Renal pelvis (tissue), 4 donors: Measurements from ENCODE around the gene ELFN2. TPM values are rescaled to one million over a fixed set of nuclear protein-coding genes. Genes with fewer than 3 reads are reported as not detected.

Source experiments
- DNase-seq: peaks from one replicate; pipeline ENCODE4 v3.0.0-alpha.2; 2013
- polyA plus RNA-seq, 3 donors: library from polyadenylated mRNA; unstranded; fragments of 120-200 nt; gene quantifications; one replicate each; pipeline ENCODE4 v1.2.1, GENCODE V29; 2013; ENCODE audit not compliant: insufficient read length in 3 of 3

The ELFN2 gene
- polyA plus RNA-seq, 3 donors: 1.5 to 2.7 (median 1.6) TPM

- DNase-seq: no peak
These were observed 70.4 kb downstream of the ELFN2 start for GRCh38 chr22:37356922-37357321.

GRCh38 chr22:37355174-37355573 is 72.1 kb downstream of the ELFN2 start:
- no peak for DNase-seq

DNA sequence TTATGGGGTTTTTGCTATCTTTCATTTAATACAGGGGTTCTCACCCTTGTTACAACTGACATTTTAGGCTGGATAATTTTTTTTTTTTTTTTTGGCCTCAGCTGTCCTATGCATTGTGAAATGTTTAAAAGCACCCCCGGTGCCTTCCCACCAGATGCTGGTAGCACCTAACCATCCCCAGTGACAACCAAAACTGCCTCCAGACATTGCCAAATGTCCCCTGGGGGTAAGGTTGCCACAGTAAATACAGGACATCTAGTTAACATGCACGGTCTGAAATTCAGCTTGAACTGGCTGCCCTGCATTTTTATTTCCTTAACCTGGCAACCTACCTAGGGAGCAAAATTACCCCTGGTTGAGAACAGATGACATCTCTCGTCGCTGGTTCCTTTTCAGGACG is 72.6 kb downstream of the ELFN2 start:
- no peak for DNase-seq

DNA sequence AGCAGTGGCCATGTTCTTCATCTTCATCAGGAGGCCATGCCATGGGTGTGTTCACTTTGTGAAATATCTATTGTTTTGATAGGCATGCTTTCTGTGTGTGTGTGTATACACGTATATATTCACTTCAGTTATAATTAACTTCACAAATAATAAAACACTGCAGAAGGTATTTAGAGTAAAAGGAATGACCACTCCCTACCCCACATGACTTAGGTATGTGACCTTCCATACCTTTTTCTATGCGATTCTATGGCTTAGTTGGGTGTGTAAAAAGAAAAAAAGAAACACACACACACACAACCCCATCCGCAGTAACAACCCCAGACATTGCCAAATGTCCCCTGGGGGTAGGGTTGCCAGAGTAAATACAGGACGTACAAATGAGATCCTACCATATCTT is 73.0 kb downstream of the ELFN2 start:
- no peak for DNase-seq

GRCh38 chr22:37353839-37354238 is 73.4 kb downstream of the ELFN2 start:
- no peak for DNase-seq

GRCh38 chr22:37352481-37352880 is 74.8 kb downstream of the ELFN2 start:
- DNase-seq: no peak

- no peak for DNase-seq
These were observed 76.0 kb downstream of the ELFN2 start for GRCh38 chr22:37351232-37351631.

DNA sequence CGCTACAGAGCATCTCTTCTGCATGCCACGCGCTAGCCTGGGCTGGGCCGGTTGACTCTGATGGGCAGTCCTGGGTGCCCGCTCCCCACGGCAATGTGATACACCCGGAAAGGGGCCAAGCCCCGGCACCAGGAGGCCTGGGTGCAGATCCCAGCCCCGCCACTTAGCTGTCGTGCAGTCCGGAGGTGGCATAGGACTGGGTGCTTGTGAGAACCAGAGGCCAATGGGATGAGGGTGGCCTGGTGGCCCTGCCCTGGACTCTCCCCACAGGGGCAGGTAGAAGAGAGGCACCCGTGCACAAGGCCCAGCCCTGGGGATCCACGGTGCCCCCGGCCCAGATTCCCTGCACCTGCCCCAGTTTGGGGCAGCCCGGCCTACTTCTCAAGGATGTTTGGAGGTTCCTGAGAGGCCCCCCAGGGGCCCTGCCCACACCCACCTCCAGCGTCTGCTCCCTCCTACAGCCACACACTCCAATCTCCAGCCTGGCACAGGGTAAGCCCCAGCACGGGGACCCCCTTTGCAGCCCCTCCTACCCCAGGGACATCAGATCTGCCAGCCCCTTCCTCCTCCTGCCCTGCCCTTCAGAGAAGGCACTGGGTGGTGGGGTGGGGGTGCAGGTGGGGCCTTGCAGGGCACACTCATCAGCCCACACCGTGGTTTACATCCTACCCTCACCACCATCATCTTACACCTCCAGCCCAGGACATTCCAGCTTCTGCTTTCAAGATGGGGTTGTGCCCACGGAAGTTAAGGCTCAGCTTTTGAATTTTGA is 78.0 kb downstream of the ELFN2 start:
- no peak for DNase-seq

GRCh38 chr22:37346505-37346895 is 80.8 kb downstream of the ELFN2 start:
- DNase-seq: no peak

GRCh38 chr22:37345863-37346504 is 81.3 kb downstream of the ELFN2 start:
- no peak for DNase-seq

GRCh38 chr22:37344735-37345449 is 82.4 kb downstream of the ELFN2 start:
- no peak for DNase-seq

DNA sequence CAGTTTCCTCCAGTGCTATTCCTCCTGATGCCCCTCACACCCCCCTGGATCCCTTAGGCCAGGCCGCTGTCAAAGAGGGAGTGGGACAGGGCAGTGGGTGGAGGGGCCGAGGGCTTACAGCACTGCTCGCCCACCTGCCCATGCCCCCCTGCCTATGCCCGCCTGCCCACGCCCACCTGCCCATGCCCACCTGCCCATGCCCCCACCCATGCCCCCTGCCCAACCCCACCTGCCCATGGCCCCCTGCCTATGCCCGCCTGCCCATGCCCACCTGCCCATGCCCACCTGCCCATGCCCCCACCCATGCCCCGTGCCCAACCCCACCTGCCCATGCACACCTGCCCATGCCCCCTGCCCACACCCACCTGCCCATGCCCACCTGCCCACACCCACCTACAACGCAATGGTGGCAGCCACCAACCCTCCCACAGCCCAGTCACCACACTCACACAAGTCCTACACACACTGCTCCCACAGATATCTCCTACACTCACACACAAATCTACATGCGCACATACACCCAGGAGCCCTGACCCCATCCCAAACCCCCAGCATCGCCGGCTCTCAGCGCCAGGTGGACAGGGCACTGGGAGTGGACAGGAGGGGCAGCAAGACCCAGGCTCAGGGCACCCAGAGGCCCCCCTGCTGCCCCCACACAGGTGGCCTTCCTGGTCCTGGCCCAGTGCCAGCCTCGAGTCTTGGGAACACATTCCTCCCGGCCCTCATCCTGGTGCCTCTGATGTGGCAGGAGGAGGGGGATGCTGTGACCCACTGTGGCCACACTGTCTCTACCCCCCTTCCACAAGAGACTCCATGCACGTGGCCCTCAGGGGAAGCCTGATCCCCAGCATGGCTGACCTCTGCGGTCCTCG is 83.2 kb downstream of the ELFN2 start:
- DNase-seq: no peak

DNA sequence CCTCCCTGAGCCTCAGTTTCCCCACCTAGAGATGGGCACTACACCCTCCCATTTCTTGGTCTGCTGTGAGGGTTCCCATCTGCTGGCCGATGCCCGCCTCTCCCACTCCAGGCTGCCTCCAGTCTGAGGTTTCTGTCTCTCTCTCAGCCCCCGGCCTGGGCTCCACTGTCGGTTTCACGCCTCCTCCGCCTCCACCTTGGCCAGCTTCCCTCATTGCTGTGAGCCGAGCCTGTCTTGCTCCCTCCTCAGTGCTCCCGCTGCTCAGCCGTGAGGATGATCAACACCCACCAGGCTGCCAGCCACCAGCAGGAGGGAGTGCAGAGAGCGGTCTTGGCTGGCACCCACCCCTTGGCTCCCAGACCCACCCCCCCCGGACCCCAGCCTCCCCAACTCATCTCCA is 83.9 kb downstream of the ELFN2 start:
- DNase-seq: no peak

DNA sequence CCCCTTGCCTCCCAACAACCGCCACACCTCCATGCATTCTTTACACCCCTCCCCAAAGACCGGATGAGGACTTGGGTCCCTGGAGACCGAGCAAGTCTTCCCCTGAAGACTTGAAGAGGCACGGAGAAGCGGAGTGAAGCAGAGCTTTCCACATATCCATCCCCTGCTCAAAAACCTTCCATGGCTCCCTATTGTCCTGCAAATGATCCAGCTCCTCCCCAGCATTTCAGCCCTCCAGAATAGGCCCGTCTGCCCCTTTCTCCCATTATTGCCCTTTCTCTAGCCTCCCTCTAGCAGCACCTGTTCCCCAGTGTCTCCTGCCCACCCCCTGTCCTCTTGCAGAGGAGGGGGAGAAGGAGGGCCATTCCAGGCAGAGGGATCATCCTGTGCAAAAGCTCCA is 85.2 kb downstream of the ELFN2 start:
- DNase-seq: no peak

DNA sequence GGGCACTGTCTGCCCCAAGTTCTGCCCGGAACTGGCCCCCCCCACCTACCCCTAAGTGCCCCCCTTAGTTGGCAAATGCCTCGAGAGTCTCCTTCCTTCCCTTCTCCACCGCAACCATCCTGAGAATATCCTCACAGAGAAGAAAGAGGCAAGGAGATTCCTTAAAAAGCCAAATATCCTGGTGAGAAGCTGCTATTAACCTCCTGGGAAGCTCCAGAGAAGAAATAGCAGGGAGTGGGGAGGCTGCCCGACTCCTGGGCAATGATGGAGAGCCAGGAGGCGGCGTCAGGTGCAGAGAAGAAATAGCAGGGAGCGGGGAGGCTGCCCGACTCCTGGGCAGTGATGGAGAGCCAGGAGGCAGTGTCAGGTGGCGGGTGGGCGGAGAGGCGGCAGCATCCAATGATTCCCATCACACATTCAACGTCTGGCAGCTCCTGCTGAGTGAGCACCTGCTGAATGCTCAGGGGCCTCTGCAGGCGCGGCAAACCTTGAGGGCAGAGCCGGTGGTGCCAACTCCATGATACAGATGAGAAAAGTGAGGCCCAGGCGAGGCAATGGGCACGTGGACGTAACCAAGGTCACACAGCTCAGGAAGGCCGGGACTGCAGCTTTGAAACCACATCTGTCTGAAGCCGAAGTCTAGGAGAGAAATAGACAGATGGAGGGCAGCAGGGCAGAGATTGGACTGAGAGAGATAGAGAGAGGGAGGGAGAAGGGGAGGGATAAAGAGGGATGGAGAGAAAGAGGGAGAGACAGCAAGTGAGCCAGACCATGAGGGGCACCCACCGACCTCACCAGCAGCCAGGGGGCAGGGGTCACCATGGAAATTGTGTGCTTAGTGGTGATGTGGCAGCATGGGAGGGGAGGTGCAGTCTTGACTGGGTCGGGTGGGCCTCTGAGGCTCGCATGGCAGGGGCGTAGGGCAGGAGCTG is 86.7 kb downstream of the ELFN2 start:
- DNase-seq: peak; percentile 50

DNA sequence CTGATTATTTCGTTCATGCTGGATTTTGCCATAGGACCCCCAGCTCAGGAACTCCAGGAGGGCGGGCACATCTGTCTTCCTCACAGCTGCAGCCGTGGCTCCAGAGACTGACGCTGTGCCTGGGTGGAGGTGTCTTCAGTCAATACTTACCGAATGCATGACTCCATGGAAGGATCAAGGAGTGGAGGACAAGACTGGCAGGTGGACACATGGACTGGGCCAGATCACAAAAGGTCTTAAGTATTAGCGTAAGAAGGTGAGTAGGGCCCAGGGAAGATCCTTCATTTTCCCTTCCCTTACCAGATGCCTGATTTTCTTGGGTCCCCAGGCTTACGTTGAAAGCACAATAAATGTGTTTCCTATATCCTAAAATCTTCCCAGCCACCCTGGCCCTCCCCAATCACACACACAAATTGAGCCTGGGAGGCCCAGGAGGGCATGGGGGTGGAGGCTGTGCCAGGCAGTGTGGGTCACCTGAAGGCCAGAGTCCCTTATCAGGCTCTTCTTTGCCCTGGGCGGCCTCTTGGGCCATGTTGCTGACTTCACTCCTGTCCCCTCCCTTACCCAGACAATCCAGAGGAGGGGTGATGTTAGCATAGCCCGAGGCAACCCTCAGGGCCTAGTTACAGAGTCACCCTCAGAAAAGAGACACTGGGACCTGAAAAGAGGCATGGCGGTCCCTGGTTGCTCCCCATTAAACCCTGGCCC is 88.6 kb downstream of the ELFN2 start:
- DNase-seq: no peak

- DNase-seq: no peak
These were observed 89.9 kb downstream of the ELFN2 start for GRCh38 chr22:37337204-37337943.

GRCh38 chr22:37336579-37336978 is 90.7 kb downstream of the ELFN2 start:
- DNase-seq: no peak

DNA sequence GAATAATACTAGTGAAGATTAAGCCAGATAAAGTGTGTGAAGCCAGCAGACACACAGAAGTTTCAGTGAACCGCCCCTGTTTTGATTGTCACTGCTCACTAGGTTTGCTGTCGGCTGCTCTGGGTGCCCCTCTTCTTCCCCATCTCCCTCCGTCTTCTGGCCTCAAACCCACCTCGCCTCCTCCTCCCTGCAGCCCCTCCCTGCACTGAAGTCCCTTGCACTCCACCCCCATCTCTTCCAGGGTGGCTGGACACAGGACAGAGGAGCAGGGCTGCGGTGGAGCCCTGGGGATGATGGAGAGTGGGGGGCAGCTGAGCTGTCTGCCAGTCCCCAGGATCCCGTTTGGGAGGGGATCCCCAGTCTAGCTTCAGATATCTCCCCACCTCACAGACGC is 91.5 kb downstream of the ELFN2 start:
- no peak for DNase-seq
